ENCODE measurements around the gene SIKE1.
A peak's percentile ranks its signal among the peaks of the same experiment; 100 is the strongest.
"Not testable (repeated sequence)": the region's sequence is repeated elsewhere in the genome, so short reads cannot be mapped to it uniquely, and the experiment has no call there.

Gene SIKE1

DNA sequence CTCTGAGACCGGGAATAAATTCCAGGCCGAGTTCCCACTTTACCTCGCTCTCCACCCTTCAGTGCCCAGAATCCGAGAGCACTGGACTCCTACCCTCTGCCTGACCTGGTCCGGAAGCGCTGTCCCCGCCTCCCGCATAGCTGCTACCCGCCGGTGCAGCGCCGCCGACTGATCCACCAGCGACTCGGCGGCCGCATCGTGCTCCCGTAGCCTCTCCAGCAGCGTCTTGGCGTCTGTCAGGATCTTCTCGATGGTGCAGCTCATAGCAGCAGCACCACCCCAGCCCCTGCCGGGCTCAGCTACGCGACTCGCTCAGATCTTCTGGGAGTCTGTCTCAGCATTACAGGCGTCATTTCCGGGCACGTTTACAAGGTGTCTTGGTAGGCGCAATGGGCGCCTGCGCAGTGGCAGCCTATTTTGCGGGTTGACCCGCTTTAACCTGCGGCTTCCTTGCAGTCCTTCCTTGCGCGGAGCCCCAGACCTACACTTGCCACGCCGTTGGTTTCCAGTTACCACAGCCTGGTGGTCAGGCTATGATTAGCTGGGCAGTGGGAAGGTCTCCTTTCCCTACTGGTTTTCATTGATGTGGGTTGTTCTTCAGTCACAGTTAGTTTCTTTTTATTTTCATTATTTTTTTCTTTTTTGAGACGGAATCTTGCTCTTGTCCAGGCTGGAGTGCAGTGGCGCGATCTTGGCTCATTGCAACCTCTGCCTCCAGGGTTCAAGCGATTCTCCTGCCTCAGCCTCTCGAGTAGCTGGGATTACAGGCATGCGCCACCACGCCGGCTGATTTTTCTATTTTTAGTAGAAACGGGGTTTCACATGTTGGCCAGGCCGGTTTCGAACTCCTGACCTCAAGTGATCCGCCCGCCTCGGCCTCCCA, at the start of gene SIKE1:
Gene SIKE1 (minus strand): TSS at position 342 of the 883 bp plus-strand sequence. CDS start 78 bp downstream, at position 264.
- peak; percentile 93 for DNase-seq (ENCODE audit: low spot score)

DNA sequence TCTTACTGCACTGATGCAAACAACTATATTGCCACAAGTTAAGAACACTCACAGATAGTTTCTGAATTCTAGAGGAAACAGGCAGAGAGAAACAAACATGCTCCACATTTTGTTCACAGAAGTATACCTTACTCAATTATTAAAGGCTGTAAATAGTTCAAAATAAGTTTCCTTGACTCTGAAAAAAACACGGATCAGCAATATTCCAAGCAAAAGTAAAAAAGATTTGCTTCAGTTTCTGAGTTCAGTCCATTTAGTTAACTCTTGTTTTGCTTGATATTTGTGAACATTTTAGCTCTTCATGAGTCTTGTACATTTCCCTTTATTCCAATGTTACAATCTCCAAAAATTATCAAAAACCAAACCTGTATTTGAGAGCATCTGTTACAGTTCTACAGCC, 49.6 kb upstream of the SIKE1 start:
- DNase-seq (ENCODE audit: low spot score): not testable (repeated sequence)

DNA sequence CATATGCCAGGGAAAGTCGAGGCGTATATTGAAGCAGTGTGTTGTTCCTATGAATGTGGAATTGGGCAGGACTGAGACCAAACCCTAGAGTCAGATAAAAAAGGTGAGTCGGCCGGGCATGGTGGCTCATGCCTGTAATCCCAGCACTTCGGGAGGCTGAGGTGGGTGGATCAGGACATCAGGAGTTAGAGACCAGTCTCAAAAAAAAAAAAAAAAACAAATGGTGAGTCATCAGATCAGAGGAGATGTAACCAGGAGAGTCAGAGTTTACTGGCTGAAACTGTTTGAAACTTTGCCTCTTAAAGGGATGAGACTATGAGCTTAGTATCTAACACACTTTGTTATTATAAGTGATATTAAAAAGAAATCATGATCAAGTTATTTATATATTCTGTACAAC, 47.8 kb upstream of the SIKE1 start:
- DNase-seq (ENCODE audit: low spot score): no peak

DNA sequence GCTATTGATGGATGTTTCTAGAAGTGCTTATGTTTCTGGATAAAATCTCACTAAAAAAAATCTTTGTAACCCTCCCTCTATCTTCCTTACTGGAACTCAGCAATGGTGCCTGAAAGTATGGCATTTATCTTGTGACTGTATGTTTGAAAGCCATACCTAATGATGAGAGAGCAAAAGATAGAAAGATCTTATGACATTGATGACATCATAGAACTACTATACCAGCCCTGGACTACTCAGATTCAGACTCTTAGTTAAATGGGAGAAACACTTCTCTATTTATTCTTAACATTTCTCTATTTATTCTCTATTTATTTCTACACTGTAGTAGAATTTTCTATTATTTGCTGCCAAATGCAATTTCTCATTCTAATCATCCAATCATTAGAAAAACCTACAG, 41.5 kb upstream of the SIKE1 start:
- no peak for DNase-seq (ENCODE audit: low spot score)

DNA sequence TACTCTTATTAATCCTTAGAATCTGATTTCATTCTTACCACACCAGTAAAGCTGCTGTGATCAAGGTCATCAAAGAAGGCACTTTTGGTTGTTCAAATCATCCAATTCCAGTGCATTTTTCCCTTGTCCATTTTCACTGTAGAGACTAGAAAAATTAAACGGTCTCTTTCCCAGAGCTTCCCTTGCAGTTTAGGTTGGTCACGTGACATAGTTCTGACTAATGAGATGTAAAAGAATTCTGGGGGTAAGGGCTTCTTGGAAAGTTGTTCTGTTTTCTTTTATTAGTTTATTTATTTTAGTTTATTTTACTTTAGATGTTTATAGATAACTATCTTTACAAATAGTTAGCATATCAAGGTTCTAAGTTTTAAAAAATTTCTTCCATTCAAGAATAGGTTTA, 39.9 kb upstream of the SIKE1 start:
- no peak for DNase-seq (ENCODE audit: low spot score)

DNA sequence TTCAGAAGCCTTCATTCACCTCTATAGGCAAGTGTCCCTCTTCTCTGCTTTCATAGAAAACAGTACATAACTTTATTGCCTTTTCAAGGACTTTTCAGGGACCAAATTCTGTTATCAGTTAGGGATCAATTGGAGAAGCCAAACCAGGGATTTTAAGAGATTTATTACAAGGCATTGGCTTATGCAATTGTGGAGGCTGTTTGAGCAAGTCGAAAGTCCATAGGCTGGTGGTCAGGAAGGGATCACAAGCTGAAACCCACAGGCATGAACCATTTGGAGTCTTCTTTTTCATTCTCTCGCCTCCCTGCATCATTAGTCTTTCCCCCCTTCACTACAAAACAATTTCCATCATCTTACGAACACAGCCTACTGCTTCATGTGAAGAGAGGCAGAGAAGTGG, 39.4 kb upstream of the SIKE1 start:
- DNase-seq (ENCODE audit: low spot score): no peak

DNA sequence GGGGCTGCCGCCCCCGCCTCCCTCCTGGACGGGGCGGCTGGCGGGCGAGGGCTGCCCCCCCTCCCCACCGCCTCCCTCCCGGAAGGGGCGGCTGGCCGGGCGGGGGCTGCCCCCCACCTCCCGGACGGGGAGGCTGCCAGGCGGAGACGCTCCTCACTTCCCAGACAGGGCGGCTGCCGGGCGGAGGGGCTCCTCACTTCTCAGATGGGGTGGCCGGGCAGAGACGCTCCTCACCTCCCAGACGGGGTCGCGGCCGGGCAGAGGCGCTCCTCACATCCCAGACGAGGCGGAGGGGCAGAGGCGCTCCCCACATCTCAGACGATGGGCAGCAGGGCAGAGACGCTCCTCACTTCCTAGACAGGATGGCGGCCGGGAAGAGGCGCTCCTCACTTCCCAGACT, 24.0 kb upstream of the SIKE1 start:
- not testable (repeated sequence) for DNase-seq (ENCODE audit: low spot score)

DNA sequence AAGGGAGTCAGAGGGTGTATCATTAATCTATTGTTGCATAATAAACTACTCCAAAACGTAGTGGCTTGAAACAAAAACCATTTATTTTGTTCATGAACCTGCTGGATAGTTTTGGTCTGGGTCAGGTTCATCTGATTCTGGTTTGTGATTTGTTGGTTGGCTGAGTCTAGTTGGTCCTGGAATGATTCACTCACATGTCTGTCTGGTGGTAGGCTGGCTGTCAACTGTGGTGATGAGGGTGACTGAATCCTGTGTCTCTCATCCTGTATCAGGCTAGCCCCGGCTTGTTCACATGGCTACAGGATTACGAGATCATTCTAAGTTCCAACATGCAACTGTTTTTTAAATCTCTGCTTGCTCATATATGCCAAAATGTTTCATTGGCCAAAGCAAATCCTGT, 22.5 kb upstream of the SIKE1 start:
- no peak for DNase-seq (ENCODE audit: low spot score)

DNA sequence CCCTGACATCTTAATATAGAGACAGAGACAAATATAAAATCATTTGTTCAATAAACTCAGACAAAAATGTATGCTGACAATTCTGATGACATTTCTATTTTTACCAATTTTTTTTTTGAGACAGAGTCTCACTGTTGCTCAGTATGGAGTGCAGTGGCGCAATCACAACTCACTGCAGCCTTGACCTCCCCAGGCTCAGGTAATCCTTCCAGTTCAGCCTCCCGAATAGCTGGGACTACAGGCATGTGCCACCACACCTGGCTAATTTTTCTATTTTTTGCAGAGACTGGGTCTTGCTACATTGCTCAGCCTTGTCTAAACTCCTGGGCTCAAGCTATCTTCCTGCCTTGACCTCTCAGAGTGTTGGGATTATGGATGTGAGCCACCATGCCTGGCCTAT, 13.6 kb upstream of the SIKE1 start:
- DNase-seq (ENCODE audit: low spot score): no peak

DNA sequence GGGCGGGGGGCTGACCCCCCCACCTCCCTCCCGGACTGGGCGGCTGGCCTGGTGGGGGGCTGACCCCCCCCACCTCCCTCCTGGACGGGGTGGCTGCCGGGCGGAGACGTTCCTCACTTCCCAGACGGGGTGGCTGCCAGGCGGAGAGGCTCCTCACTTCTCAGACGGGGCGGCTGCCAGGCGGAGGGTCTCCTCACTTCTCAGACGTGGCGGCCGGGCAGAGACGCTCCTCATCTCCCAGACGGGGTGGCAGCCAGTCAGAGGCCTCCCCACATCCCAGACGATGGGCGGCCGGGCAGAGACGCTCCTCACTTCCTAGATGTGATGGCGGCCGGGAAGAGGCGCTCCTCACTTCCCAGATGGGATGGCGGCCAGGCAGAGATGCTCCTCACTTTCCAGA, 10.1 kb upstream of the SIKE1 start:
- not testable (repeated sequence) for DNase-seq (ENCODE audit: low spot score)

DNA sequence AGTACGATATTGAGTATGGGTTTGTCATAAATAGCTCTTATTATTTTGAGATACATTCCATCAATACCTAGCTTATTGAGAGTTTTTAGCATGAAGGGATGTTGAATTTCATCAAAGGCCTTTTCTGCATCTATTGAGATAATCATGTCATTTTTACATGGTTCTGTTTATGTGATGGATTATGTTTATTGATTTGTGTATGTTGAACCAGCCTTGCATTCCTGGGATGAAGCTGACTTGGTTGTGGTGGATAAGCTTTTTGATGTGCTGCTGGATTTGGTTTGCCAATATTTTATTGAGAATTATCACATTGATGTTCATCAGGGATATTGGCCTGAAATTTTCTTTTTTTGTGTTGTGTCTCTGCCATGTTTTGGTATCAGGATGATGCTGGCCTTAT, 6.0 kb upstream of the SIKE1 start:
- not testable (repeated sequence) for DNase-seq (ENCODE audit: low spot score)

DNA sequence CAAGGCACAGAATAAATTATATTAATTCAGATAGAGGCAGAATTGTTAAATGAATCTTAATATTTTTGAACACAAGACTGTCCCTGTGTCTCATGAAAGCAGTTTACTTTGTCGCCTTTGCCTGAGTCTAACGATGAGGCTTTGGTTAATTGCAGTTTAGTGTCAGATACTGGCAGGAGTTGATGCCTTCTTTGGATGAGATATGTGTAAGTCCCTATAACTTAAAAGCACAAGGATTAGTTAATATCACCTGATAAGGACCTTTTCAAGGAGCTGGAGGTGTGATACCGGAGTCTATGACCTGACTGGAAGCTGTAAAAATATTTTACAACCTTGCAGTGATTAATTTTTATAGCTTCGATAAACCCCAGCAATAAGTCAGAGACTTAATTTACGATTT, 2.0 kb upstream of the SIKE1 start:
- no peak for DNase-seq (ENCODE audit: low spot score)

DNA sequence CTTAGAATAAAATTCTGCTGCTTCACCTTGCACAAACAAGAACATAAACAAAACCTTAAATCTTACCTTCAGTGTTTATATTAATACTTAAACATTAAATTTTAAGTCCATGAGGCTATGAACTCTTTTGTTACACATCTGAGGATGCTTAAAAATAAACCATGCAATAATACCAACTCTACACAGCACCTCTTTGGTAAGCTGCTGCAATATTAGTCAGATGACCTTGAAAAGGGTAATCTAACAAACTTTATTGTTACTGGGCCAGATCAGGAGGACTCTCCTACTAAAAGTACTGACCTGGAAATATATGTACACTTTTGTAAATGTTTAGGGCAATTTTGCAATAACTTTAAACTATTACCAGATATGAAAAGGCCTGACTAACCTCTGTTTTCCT, 763 bp downstream of the SIKE1 start:
- DNase-seq (ENCODE audit: low spot score): no peak

DNA sequence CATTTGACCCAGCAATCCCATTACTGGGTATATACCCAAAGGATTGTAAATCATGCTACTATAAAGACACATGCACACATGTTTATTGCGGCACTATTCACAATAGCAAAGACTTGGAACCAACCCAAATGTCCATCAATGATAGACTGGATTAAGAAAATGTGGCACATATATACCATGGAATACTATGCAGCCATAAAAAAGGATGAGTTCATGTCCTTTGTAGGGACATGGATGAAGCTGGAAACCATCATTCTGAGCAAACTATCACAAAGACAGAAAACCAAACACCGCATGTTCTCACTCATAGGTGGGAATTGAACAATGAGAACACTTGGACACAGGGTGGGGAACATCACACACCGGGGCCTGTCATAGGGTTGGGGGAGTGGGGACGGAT, 3.8 kb downstream of the SIKE1 start:
- not testable (repeated sequence) for DNase-seq (ENCODE audit: low spot score)

DNA sequence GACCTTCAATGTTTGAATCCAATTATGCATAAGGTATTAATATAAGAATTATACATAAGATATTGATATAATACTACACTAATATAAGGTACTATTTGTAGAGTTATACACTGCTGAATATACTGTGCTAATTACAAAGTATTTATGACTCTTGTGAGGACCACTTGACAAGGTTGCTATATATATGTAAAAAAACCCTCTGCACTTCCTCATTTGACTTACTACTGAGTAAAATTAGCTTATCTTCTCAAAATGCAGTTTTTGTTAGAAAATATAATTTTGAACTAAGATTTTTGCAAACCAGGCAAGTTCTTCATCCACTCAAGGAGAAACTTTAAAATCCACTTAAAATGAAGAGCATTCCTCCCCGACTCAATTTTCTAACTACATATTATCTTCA, 8.5 kb downstream of the SIKE1 start:
- no peak for DNase-seq (ENCODE audit: low spot score)

DNA sequence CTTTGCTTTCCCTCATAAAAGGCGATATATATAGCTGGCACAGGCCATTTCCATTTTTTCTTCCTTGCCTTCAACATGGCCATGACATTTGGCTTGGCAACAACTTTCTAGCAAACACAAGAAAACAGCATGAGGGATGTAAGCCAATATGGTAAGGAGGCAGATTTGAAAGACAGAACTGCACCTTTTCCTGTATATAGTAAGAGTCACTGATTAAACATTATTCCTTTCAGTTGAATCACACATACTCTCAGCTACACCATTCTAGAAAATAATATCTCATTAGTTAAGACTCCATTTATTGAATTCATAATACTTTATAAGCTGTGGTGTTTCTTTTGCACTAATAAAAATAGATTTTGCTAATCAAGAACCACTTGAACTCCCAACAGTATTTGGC, 9.5 kb downstream of the SIKE1 start:
- DNase-seq (ENCODE audit: low spot score): no peak

DNA sequence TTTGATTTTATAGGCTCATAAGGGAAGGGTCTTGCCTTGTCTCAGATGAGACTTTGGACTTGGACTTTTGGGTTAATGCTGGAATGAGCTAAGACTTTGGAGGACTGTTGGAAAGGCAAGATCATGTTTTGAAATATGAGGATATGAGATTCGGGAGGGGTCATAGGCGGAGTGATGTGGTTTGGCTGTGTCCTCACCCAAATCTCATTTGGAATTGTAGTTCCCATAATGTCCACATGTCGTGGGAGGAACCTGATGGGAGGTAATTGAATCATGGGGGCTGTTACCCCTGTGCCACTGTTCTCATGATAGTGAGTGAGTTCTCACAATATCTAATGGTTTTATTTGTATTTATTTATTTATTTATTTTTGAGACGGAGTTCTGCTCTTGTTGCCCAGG, 15.8 kb downstream of the SIKE1 start:
- no peak for DNase-seq (ENCODE audit: low spot score)

DNA sequence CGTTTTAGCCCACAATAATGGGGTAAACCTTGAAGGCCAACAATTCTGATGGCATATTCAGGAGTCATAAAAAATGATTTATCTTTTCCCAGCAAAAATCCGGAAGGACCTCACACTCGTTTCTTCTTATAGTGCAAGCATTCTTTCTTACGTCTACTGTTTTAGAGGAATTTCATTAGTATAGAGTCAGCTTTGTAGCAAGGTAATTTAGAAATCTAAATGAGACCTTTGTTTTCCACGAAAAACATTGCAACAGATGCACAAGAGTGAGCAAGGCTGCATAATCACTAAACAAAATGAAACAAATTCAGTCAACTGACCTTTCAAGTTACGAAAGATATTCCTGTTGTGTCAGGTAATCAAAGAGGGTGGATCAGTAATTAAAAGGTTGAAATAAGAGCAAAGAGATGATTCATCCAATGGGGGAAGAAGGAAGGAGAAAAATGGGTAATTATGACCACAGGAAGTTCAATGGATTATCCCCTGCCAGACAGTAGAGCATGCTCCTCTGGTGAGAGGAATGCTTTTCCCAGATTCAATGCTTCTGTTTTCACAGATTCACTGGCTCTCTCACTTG, 22.1 kb downstream of the SIKE1 start:
- no peak for DNase-seq (ENCODE audit: low spot score)

DNA sequence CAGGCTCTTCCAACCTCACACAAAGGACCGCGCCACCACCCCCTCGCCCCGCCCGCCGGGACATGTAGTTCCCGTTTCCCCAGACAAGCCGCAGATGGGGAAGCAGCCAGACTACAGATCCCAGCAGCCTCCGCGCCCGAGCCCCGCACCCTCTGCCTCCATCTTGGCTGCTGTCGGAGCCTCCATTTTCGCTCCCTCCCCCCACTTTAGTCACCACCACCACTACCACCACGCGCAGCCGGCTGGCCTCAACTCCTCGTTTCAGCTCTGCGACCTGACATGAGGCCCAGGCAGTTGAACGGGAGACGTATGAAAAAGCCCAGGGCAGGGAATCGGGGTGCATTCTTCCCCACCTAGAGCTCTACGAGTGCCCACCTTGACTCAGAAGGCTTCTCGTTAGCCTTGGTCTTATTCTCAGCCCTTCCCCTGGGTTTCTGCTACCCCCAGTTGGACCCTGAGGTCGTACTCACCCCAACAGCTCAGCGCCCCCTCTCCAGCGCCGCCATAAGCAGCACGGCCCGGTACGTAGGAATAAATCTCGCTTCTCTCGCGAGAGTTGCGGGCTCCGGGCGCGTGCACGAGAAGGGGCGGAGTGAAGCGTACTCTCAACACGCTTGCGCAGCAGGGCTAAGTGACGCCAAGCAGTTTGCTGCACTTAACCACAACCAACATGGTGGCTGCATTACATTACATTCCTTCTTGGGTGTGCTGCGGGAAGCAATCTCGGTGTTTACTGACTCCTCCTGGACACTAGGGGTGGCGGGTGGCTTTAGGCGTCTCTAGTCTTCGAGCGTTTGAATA, 22.8 kb downstream of the SIKE1 start, which contains the start of gene CSDE1:
Gene CSDE1 (minus strand): TSS at position 530 of the 801 bp plus-strand sequence. CDS start 18,094 bp downstream, outside the sequence.
- DNase-seq (ENCODE audit: low spot score): peak; percentile 97

DNA sequence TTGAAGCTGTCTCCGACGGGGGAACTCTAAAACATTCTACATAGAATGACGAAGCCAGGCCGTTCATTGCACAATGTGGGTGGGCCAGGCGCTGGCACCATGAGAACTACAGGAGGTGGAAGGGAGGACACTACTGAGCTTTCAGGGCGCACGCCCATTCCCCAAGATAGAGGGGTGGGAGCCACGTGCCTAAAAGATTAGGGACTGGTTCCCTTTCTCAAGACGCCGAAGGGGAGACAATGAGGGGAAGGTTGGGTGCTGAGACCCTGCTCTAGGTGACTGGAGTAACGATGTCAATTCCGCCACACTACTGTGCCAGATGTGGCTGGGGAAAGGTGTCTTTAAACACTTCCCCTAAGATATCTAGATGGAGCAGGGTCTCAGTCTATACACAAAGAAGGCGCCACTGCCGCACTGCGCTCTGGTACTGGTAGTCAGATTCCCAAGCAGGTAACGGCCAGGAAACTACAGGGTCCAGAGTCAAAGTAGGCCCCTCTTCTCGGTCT, 23.5 kb downstream of the SIKE1 start:
- DNase-seq (ENCODE audit: low spot score): no peak

DNA sequence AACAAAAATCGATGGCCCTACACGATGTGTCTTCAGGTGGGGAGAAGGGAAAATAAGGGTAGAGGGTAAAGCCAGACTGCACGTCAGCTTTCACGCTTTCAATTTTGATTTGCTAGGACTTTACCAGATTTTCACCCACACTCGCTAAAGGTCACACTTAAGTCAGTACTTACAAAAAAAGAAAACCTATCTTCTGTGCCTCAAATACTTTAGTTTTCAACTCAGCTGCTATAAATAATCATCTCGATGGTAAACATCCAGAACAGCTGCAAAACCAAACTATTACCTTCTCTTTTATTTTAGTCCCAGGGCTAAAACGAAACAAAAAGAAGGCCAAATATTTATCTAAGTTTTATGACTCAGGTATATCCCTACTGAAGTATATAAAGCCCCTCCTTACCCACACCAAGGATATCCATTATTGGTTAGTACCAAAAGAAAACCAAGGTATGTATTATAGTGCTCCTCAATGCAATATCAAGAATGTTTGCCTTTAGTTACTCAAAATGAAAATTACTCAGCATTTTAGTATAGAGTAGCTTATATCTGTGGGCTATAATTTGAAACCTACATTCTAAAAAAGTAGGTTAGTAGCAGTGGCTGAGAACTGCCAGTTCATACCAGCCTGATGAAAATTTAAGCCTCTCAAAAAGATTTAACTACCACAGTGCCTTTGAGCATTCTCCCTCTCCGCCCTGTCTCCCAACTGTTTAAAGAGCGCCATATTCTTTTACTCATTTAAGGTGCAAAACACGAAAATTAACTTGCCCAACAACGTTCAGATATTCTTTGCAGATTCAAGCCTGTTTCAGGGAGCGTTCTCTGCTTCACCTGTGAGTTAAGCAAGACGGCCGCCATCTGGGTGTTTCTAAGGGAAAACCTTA, 24.2 kb downstream of the SIKE1 start:
- DNase-seq (ENCODE audit: low spot score): no peak
